Smooth muscle cell (in vitro differentiated cells): Measurements from ENCODE around the gene KCNK6. TPM values are rescaled to one million over a fixed set of nuclear protein-coding genes. Genes with fewer than 3 reads are reported as not detected.

Experiments
- DNase-seq: peaks from one replicate; lab custom pipeline; 2025; ENCODE audit not compliant: unreplicated experiment; lab: John Stamatoyannopoulos, UW
- H2AFZ ChIP-seq: fragments of 200-600 bp; sonication (generic); 2 replicates; pipeline ENCODE4 v1.6.0; 2016; ENCODE audit warnings: antibody characterized with exemption, low read depth, mild to moderate bottlenecking
- H3F3A ChIP-seq: fragments of 200-600 bp; sonication (generic); 2 replicates; pipeline ENCODE4 v1.6.0; 2017; ENCODE audit warnings: antibody characterized with exemption, low read depth
- H3K27ac ChIP-seq: fragments of 200-600 bp; sonication (generic); 2 replicates; pipeline ENCODE4 v1.5.1; 2016; ENCODE audit warnings: low read depth, mild to moderate bottlenecking
- H3K27me3 ChIP-seq: fragments of 200-600 bp; sonication (generic); 2 replicates; pipeline ENCODE4 v1.6.1; 2016; ENCODE audit warnings: low read depth, mild to moderate bottlenecking
- H3K36me3 ChIP-seq: fragments of 200-600 bp; sonication (generic); 2 replicates; pipeline ENCODE4 v1.5.1; 2016; ENCODE audit warnings: low read depth
- H3K4me1 ChIP-seq: fragments of 200-600 bp; sonication (generic); 2 replicates; pipeline ENCODE4 v1.5.1; 2016; ENCODE audit warnings: low read depth
- H3K4me2 ChIP-seq: fragments of 200-600 bp; sonication (generic); 2 replicates; pipeline ENCODE4 v1.6.0; 2016; ENCODE audit warnings: mild to moderate bottlenecking
- H3K4me3 ChIP-seq: fragments of 200-600 bp; sonication (generic); 2 replicates; pipeline ENCODE4 v1.5.1; 2016; ENCODE audit warnings: mild to moderate bottlenecking
- H3K79me2 ChIP-seq: fragments of 200-600 bp; sonication (generic); 2 replicates; pipeline ENCODE4 v1.6.0; 2016; ENCODE audit warnings: low read depth, mild to moderate bottlenecking
- H3K9ac ChIP-seq: fragments of 200-600 bp; sonication (generic); 2 replicates; pipeline ENCODE4 v1.6.0; 2016; ENCODE audit warnings: low read depth
- H3K9me3 ChIP-seq: fragments of 200-600 bp; sonication (generic); replicated peaks from 2 replicates; pipeline ENCODE4 v1.5.1; 2016; ENCODE audit warnings: low read depth
- H4K20me1 ChIP-seq: fragments of 200-600 bp; sonication (generic); 2 replicates; pipeline ENCODE4 v1.6.0; 2016; ENCODE audit warnings: low read depth
- CTCF ChIP-seq: fragments of 200-600 bp; sonication (generic); IDR thresholded peaks from 2 replicates; pipeline ENCODE4 v1.5.1; 2017; ENCODE audit warnings: borderline replicate concordance, mild to moderate bottlenecking, antibody characterized with exemption; ENCODE audit not compliant: insufficient read depth, poor library complexity, severe bottlenecking
- WGBS: methylation state at CpG from one replicate; pipeline ENCODE4 v1.1.7; 2016; ENCODE audit warnings: low lambda C conversion rate; 5-methylcytosine and 5-hydroxymethylcytosine counted together
- polyA plus RNA-seq: library from polyadenylated mRNA; unstranded; fragments of >200 nt; fragmentation: Nextera tagmentation; extraction: Ambion mirVana; gene quantifications from 2 replicates; pipeline ENCODE4 v1.2.1, GENCODE V29; 2016
- total RNA-seq: library from RNA; depleted of rRNA; stranded (reverse); fragments of >200 nt; gene quantifications from 2 replicates; pipeline ENCODE4 v1.2.3, GENCODE V29; 2014

Gene KCNK6
- total and polyA plus RNA-seq, 2 experiments from 2014 or later, result 6.5 to 12.6 TPM

GRCh38 chr19:38308006-38308766, 11.5 kb upstream of the KCNK6 start:
- WGBS, result 95% methylated on average over 12 of the region's 12 CpGs
- H3K36me3 ChIP-seq, result no peaks in the 10 kb centered on the region
- H3K4me1 ChIP-seq, result peaks cover 9% of the 10 kb centered on the region
- no peak overlapping the region for H3K4me3 ChIP-seq
- no peak for TF ChIP-seq CTCF
- no peak overlapping the region for H3K27ac ChIP-seq
- no peak for DNase-seq
- no peak overlapping the region for H2AFZ ChIP-seq
- peaks cover 9% of the 10 kb centered on the region for H3K79me2 ChIP-seq
- no peaks in the 10 kb centered on the region for H3K9me3 ChIP-seq
- no peaks in the 10 kb centered on the region for H3F3A ChIP-seq
- H3K9ac ChIP-seq, result no peak overlapping the region
- peaks cover 25% of the 10 kb centered on the region for H4K20me1 ChIP-seq
- H3K27me3 ChIP-seq, result no peaks in the 10 kb centered on the region
- H3K4me2 ChIP-seq, result no peak overlapping the region

- no peak overlapping the region for H3K4me3 ChIP-seq
- 96% methylated on average over 19 of the region's 24 CpGs for WGBS
- no peak overlapping the region for H3K9ac ChIP-seq
- H3K36me3 ChIP-seq, result no peaks in the 10 kb centered on the region
- H3K27ac ChIP-seq, result no peak overlapping the region
- H2AFZ ChIP-seq, result no peak overlapping the region
- H3K9me3 ChIP-seq, result no peaks in the 10 kb centered on the region
- H3K27me3 ChIP-seq, result no peaks in the 10 kb centered on the region
- DNase-seq, result no peak
- TF ChIP-seq CTCF, result no peak
- peaks cover 25% of the 10 kb centered on the region for H4K20me1 ChIP-seq
- peaks cover 9% of the 10 kb centered on the region for H3K4me1 ChIP-seq
- no peaks in the 10 kb centered on the region for H3F3A ChIP-seq
- no peak overlapping the region for H3K4me2 ChIP-seq
- peaks cover 9% of the 10 kb centered on the region for H3K79me2 ChIP-seq
Measured at GRCh38 chr19:38308926-38309614, 10.6 kb upstream of the KCNK6 start.

- no peaks in the 10 kb centered on the region for H3K36me3 ChIP-seq
- peaks cover 5% of the 10 kb centered on the region for H3K4me1 ChIP-seq
- no peaks in the 10 kb centered on the region for H3K27me3 ChIP-seq
- H3K9me3 ChIP-seq, result no peaks in the 10 kb centered on the region
- DNase-seq, result no peak
- H3K79me2 ChIP-seq, result peaks cover 11% of the 10 kb centered on the region
- H3K4me2 ChIP-seq, result no peak overlapping the region
- H3K27ac ChIP-seq, result no peak overlapping the region
- H2AFZ ChIP-seq, result no peak overlapping the region
- H3F3A ChIP-seq, result no peaks in the 10 kb centered on the region
- WGBS, result 89% methylated on average over 3 of the region's 3 CpGs
- TF ChIP-seq CTCF, result no peak
- peaks cover 25% of the 10 kb centered on the region for H4K20me1 ChIP-seq
- H3K4me3 ChIP-seq, result no peak overlapping the region
- H3K9ac ChIP-seq, result no peak overlapping the region
Measured at GRCh38 chr19:38309615-38310278, 9.9 kb upstream of the KCNK6 start.
